Activated CD4-positive, CD25-positive, alpha-beta regulatory T cell (primary cell): Measurements from ENCODE around the gene TMEM255A.

Experiments used
- DNase-seq, 4 experiments: peaks; one replicate each; lab custom pipeline; 2025; lab: John Stamatoyannopoulos, UW

Gene TMEM255A

DNA sequence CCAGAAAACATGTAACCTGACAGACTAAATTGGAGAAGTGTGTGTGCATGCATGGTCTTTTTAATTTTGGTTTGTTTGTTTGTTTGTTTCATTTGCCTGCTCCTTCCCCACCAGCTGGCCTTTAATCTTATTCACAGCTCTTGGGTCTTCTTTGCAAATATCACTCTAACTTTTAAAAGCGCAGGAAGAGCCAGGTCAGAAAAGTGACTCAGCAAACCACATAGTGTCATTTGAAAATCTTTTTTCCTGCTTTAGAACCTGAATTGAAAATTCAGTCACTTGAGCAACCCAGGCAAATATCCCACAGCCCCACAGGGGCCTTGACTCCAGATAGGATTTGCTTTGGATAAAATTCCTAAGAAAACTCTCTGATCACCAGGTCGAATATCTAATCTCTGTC is 4.6 kb downstream of the TMEM255A start:
- no peak for DNase-seq

DNA sequence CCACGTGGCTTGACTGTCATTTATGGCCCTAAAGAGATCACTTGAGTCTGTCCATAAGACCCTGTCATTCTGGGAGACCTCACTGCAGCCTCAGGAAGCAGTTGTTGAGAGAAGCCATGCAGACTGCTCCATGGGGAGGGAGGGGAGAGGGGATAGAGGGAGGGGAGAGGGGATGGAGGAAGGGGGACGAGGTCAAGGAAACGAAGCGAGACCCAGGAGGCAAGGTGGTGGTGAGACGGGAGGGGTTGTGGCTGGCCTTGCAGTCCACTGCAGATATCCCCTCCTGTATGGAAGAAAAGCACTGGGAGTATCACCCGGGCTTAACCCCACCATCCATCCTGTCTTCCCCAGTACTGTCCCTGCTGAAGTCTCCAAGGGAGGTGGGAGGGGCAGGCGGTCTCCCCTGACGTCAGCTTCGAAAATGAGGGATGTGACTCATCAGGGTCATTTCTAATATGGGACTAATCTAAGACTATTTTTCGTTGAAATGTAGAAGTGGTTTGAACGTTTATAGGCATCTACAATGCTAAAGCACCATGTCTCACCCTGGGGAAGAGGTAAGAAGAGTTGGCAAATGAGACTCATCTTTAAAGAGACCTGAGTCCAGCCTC is 5.6 kb downstream of the TMEM255A start:
- no peak for DNase-seq

DNA sequence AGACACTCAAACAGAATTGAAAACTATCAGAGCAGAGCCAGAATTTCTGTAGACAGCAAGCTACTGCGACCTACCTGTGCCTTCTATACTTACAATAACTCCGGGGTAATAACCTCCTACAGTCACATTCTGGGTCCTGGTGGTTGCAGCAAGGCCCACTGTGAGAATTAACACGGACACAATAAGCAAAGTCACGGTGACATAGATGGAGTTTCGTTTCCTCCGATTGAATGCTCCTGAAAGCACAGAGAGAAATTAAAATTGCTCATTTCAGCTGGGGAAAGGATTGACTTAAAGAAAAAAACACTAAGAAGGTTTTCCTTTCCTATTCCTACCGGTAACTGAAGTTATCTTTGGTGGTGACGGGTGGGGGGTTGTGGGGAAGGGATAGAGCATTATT is 7.0 kb downstream of the TMEM255A start:
- no peak for DNase-seq

DNA sequence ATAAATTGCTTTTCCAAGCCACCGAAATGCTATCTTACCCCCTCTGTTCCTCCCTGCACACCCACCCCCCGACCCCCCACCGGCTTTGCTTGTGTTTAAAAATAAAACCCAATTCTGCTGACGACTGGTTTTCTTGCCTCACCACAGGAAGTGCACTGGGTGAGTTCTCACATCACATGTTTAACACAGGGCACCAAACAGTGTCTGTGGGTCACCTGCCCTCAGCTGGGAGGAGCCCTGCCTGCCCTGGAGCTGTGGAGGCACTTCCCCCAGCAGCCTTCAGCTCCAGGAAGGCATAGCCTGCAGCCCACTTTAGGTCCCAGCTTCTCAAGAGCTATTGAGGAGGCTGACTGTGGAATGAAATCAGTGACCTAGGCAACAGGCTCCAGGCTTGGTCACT is 8.8 kb downstream of the TMEM255A start:
- DNase-seq = peak in 1 of 4 experiments; percentile 8

DNA sequence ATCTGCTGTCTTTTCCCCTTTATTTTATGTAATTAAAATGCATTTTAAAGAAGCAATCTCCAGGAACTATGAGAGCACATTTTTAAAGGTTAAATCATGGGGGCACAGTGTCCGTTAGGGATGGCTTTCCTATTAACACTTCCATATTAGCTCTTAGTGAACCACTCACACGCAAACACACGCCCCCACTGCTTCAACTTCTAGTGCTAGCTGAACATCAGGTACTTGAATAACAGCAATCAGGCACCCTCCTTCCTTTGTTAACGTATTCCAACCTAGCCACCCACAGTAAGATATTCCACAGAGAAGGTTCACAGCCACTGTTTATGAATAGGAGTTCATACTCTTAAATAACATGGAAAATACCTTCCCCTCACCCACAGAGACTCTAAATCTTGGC is 9.3 kb downstream of the TMEM255A start:
- DNase-seq = no peak

DNA sequence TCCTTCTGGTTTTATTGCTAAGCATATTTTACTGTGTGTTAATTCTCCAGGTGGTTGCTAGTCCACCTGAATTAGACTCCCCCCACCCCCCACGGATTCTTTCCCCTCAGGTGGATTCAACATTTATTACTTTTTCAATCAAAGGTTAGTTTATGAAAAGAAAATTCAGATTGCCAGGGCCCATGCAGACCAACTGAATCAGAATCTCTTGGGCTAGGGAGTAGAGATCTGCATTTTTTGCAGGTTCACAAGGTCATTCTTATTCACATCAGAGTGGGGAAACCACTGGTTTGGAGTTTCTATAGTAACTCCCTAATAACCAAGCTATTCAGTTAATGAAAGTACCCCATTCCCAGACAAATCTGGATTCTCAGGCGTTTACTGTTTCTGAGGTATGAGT is 9.8 kb downstream of the TMEM255A start:
- no peak for DNase-seq

DNA sequence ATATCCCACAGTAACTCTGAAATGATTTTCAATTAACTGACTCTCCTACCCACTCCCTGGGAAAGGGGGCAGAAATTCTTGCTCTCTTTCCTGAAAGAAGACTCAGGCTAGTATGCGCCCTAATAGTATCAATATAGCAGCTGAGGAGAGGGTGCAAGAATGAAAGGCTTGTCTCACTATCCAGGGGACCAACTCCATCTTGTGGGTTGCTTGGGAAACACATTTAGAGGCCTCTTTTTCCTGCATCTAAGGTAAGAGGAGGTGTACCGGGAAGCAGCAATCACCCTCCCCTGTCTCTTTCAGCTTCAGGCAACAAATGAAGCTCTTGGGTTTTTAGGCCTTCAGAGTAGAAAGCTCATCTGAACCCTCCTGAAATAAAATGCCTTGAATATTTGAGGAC is 11.3 kb downstream of the TMEM255A start:
- no peak for DNase-seq

DNA sequence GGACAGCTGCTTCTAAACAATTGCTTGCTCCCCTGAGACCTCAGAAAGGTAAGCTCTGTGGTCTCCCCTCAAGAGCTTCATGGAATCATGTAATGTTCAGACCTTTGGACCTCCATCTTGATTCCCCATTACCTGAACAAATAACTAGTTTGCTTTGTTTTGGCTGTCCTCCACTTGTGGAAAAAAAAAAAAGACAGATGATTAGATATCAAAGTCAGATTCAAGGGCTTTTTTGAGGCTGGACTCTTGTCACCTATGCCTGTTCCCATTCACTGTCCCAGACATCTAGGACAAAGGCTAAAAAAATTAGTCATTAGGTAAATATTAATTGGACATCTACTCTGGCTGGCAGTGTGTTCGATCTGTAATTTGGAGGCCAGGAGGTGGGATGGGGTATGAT is 13.3 kb downstream of the TMEM255A start:
- DNase-seq = no peak

DNA sequence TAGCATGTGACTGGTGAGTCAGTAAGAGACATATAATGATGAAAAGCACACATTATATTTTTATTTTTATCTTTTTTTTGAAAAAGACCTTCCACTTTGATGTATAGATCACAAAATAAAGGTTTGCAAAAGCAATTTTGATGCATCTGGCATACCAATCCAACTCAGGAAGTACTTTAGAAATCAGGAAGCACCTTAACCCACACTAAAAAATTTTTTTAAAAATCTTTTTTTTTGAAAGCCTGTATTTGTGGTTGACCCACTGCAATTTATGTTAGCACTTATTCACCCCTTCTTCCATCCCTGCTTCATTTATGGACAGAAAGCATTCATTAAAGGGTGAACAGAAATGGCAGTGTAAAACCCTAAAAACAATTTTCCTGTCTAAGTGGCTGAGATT is 16.6 kb downstream of the TMEM255A start:
- DNase-seq = no peak

DNA sequence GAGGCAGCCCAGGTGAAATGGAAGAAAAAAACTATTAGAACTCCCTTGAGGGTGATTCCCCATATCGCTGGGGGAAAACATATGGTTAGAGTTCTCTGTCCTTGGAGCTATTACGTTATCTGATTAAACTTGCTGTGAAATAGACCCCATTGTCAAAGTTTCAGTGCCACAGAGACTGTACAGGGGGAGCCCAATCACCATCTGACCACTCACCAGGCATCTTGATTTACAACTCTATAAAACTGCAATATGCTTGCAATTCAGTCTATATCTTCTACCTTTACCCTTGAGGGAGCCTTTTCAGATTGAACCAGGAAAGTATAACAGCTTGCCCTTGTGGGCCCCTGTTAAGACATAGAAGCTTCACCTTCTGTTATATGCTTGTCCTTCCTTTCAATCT is 18.2 kb downstream of the TMEM255A start:
- no peak for DNase-seq

DNA sequence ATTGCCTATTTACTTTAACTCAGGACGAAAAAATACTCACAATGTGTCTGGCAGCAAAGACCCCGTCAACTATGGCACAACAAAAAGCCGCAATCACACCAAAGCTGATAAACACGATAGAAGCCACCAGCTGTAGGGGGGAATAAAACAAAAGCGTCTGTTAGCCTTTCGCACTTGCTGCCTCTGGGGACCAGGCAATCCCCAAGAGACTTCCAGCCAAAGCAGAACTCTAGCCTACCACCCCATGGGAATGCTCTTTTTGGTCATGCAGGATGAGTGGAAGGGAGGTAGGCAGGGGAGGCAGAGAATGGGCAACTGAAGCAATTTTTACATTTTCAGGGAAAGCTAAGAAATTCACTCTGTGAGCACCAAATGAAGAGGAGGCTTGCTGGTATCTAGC is 20.1 kb downstream of the TMEM255A start:
- DNase-seq = no peak

DNA sequence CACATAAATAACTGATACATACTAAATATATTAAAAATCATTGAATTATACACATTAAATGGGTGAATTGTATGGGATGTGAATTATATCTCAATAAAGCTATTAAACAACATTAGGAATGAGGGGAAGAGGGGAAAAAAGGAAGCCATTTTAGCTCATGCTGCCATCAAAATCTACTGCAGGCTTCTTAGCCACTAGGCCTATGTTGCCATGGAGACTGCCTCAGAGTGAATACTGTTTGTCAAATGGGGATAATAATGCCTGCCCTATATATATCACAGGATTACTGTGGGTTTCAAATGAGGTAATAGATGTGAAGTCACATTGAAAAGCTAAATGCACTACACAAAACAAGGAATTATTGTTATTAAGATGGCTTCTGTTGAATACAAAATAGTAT is 21.2 kb downstream of the TMEM255A start:
- no peak for DNase-seq

DNA sequence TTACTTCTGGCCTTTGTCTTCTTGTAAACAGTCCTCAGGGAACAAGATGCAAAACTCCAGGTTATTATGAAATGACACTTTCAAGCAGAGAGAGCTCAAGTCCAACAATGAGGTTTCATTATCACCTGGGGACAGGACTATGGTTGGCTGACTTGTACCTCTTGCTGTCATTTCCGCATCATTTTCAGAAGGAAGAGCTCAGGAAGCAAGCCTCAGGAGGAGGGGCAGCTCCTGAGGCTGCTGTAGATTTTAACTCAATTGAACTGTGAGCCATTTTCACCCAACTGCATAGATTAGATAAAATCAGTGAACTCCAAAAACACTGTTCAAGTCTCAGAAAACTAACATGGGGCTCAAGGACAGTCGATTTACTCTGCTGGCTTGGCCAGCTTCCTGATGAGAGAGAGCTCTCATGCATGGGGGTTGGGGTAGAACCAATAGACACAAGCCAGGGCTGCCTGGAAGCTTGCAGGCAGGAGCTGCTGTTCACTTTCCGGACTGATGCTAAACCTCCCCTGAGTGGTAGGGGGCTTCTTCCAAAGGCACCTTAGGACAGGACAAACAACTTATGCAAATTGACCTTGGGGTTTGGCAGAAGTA is 23.6 kb downstream of the TMEM255A start:
- DNase-seq = no peak

DNA sequence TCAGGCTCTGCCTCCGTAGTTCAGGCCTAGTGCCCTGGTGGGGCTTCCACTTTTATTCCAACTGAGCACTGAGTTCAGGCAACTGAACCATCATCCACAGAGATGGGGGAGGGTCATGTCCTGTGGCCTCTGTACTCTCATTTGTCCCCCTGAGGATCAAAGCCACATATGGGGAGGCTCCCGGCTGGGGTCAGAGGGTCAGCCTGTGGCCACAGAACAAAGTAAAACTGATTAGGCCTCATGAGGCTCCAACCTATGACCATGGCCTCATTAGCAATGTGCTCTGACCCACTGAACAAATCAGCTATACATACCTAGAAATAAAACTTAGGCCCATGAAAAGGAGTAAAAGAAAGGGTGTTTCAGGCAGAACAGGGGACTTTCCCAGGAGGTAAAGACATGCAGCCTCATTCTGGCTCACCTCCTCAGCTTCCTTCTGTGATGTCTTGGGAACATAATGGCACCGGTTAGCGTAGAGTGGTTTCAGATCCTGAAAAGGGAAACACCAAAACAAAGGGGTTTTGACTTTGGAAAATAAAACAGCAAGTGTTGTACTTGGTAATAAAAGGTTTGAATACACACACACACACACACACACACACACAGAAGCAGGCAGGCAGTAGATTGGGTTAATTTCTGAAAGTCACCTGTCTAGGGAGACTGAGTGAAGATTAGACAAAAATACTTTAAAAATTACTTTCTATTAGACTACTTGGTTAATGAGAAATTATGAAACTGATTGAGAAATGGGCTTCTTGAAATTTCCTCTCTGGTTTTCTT is 24.3 kb downstream of the TMEM255A start:
- DNase-seq = no peak

DNA sequence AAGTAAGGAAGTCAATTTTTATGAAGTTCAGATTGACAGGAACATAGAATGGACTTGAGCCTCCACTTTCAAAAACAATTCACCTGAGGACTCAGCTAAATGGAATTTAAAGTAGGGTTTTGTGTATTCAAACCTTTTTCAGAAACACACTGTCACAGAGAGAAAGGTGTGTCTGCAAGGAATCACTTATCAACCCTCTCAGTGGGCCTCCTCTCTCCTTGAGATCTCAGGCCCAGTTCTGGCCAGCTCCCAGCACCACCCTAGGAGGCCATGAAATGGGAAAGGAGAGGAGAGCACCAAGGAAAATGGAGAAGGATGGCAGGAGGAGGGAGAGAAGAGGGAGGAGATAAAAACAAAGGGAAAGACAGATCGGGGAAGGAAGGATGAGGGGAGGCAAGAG is 28.6 kb downstream of the TMEM255A start:
- no peak for DNase-seq

DNA sequence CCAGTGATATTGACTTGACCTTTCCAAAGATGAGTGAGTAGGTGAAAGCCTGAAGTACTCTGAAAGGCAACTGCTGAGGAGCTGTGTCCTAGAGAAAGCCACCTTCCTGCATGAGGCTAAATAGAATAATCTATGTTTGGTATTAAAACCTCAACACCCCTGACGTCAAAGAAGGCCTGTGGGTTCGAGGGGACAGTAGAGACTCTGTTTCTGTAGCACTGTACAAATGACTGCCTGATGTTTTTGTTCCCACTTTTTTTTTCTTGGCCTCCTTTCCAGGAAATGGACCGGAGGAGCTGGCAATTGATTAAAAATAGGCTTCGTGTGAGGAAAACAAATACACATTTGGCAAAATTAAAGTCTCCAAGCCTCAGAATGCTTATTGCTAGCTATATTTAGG is 29.5 kb downstream of the TMEM255A start:
- no peak for DNase-seq

DNA sequence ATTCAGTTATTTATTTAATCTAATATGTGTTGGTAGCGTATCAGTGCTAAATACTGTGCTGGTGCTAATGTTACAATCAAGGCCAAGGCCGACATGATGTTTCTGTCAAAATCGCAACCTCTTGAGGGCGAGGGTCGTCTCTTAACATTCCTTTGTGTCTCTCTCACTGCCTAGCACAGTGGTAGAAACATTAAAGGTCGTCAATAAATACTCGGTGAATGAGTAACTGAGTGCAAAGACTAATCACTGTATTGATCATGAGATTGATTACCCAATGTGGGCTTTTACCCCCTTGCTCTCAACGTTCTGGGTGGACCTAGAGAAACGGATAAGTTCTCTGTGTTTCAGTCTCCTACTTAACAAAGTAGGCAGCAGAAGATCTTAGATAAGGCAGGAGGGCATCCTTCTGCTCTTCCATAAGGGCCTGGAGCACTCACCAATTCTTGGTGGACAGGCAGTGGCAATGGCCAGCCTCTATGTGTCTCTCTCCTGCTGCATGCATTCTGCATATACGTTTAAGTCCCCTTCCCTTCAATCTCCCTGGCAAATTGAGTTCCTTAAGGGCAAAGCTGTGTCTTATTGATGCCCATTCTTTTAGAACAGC is 30.1 kb downstream of the TMEM255A start:
- no peak for DNase-seq

DNA sequence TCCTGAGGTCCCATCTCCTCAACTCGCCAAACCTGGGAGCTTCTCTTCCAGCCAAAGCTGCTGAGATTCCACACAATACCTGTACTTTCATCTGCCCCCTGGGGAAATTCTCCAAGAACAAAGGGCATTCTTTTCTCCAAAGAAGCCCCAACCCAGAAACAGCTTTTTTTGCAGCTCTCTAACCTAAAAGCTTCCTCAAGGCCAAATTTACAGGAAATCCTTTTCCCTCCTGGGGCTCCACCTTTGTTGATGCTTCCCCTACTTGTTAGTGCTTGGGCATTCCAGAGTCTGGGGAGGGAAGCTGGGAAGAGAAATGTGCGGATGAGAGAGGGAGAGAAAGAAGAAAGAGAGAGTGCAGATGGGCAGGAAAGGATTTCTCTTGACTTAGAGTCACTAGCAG is 36.3 kb downstream of the TMEM255A start:
- DNase-seq = no peak

DNA sequence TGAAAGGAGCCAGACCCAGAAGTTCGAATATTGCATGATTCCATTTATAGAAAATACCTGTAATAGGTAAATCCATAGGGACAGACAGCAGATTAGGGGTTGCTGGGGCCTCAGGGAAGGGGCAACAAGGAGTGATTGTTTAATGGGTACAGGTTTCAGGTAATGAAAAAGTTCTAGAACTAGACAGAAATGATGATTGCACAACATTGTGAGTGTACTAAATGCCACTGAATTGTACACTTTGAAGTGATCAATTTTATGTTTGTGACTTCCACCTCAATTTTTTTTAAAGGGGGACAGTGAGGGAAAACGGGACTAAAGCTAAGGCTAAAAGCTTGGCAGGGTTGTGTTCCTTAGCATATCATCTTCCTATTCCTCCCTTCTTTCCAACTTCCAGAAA is 37.1 kb downstream of the TMEM255A start:
- DNase-seq = no peak

DNA sequence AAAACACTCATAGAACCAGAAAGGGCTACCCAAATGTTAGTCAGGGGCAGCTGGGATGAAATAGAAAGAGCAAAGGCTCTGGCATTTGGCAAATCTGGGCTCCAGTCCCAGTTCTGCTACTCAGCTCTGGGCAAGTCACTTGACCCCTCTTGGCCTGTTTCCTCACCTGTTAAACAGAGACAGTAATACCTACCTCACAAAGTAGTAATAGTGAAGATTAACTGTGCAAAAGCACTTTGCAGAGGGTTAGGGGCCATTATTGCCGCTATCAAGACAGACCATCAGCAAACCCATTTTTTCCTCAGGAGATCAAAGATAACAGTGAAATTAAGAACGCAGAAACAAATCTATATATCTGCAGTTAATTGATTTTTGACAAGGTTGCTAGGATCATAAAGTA is 40.0 kb downstream of the TMEM255A start:
- DNase-seq = no peak

DNA sequence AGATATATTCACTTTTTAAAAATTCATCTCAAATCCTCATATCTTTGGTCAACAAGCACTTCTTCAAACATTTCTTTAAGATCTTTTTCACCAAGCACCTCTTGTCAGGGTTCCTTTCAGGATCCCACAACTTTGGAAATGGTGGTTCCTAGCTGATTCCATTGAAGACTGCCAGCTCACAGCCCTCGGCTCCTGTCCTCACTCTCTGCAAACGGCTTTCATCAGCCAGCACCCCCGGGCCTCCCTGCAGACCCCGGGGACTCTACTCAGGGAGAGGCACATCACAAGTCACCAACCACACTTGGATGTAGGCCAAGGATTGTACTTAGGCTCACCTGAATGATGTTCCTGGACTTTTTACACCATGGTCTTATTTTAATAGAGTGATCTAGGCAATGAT is 40.7 kb downstream of the TMEM255A start:
- DNase-seq = no peak

DNA sequence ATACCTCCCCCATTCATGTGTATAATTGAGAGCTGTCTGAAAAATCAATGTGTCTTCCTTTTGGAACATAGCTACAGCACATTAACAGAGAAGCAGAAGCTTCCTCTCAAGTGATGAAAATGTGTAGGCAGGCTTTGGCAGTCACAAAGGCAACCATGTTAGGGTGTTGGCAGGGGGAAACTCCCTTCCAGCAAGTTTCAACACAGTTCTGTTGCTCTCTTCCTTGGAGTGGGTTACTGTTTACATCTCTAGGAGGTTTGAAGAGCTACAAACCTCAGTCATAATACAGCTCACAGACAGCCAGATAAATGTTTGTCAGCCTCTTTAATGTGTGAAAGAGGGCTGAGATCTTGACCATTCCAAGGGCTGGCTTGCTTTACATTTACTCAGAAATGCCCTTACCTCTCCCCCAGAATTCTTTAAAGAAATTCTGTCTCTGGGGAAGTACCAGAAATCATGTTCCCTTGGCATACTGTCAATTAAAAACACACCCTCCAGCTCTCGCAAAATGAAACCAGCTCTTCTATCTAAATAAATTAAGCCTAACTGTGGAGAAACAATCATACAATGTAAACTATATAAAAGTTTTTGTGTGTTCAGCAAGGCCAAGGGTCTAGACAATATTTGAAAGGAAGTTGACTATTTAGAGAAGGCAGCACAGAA is 41.8 kb downstream of the TMEM255A start:
- DNase-seq = no peak

DNA sequence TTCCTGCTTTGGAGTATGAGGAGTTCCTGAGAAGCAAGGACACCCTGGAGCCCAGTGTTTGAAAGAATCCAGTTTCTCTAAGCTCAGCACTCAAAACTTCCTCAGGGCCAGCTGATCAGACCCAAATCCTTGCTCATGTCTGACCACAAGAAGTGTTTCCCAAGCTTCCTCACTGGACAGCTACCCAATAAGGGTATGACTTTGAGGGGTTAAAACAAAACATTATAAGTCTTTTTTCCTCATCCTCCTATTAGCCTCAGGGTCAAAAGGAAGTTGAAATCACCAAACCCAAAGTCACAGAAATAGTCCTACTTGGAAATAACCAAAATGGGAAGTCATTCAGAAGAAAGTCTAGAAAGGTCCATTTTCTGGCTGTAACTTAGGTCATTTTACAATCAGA is 46.9 kb downstream of the TMEM255A start:
- DNase-seq = no peak
